ENCODE data around the gene ZBTB20.

- TF ChIP-seq CTCF (conservative IDR thresholded peaks at IDR 0.05) (no peak), EZH2 (IDR thresholded peaks at IDR 0.05; ENCODE audit: low read depth) (no peak)
Observed at GRCh38 chr3:114328345-114328744, 818.7 kb downstream of the ZBTB20 start.

Data from PC-9 (cell line).